ENCODE measurements around the gene NELFA.

Gene NELFA

GRCh38 chr4:2006956-2007653 is 1.7 kb downstream of the NELFA start:
- no peak for TF ChIP-seq FOXP2 (optimal IDR thresholded peaks at IDR 0.05; ENCODE audit: borderline replicate concordance, extremely low read depth, extremely low read length, insufficient read depth)
- no peak for TF ChIP-seq POLR2AphosphoS5 (IDR thresholded peaks at IDR 0.05; ENCODE audit: low read depth, low read length)
- no peak for TF ChIP-seq TAF1 (IDR thresholded peaks at IDR 0.05; ENCODE audit: borderline replicate concordance, insufficient read depth, low read length)
- no peak for TF ChIP-seq SIN3A (IDR thresholded peaks at IDR 0.05; ENCODE audit: borderline replicate concordance, insufficient read depth, low read length)
- TF ChIP-seq REST (IDR thresholded peaks at IDR 0.05; ENCODE audit: insufficient read depth in 1 of 2, low read depth in 2 of 2, low read length in 2 of 2) = no peak

GRCh38 chr4:2006367-2006766 is 2.4 kb downstream of the NELFA start:
- TF ChIP-seq POLR2AphosphoS5 (IDR thresholded peaks at IDR 0.05; ENCODE audit: low read depth, low read length) (no peak), TAF1 (IDR thresholded peaks at IDR 0.05; ENCODE audit: borderline replicate concordance, insufficient read depth, low read length) (no peak), REST (IDR thresholded peaks at IDR 0.05; ENCODE audit: insufficient read depth in 1 of 2, low read depth in 2 of 2, low read length in 2 of 2) (no peak), SIN3A (IDR thresholded peaks at IDR 0.05; ENCODE audit: borderline replicate concordance, insufficient read depth, low read length) (no peak), FOXP2 (optimal IDR thresholded peaks at IDR 0.05; ENCODE audit: borderline replicate concordance, extremely low read depth, extremely low read length, insufficient read depth) (no peak)

GRCh38 chr4:1998296-1998695 is 10.5 kb downstream of the NELFA start:
- TF ChIP-seq TAF1 (IDR thresholded peaks at IDR 0.05; ENCODE audit: borderline replicate concordance, insufficient read depth, low read length) (no peak), POLR2AphosphoS5 (IDR thresholded peaks at IDR 0.05; ENCODE audit: low read depth, low read length) (no peak), SIN3A (IDR thresholded peaks at IDR 0.05; ENCODE audit: borderline replicate concordance, insufficient read depth, low read length) (no peak)

- no peak for TF ChIP-seq POLR2AphosphoS5 (IDR thresholded peaks at IDR 0.05; ENCODE audit: low read depth, low read length)
- no peak for TF ChIP-seq REST (IDR thresholded peaks at IDR 0.05; ENCODE audit: insufficient read depth in 1 of 2, low read depth in 2 of 2, low read length in 2 of 2)
- TF ChIP-seq TAF1 (IDR thresholded peaks at IDR 0.05; ENCODE audit: borderline replicate concordance, insufficient read depth, low read length) = no peak
- TF ChIP-seq SIN3A (IDR thresholded peaks at IDR 0.05; ENCODE audit: borderline replicate concordance, insufficient read depth, low read length) = no peak
- TF ChIP-seq FOXP2 (optimal IDR thresholded peaks at IDR 0.05; ENCODE audit: borderline replicate concordance, extremely low read depth, extremely low read length, insufficient read depth) = no peak
Observed at GRCh38 chr4:1997712-1998111, 11.1 kb downstream of the NELFA start.

- TF ChIP-seq REST (IDR thresholded peaks at IDR 0.05; ENCODE audit: insufficient read depth in 1 of 2, low read depth in 2 of 2, low read length in 2 of 2) = no peak
- TF ChIP-seq FOXP2 (optimal IDR thresholded peaks at IDR 0.05; ENCODE audit: borderline replicate concordance, extremely low read depth, extremely low read length, insufficient read depth) = no peak
- TF ChIP-seq POLR2AphosphoS5 (IDR thresholded peaks at IDR 0.05; ENCODE audit: low read depth, low read length) = no peak
- TF ChIP-seq TAF1 (IDR thresholded peaks at IDR 0.05; ENCODE audit: borderline replicate concordance, insufficient read depth, low read length) = no peak
- no peak for TF ChIP-seq SIN3A (IDR thresholded peaks at IDR 0.05; ENCODE audit: borderline replicate concordance, insufficient read depth, low read length)
Observed at GRCh38 chr4:1996866-1997611, 11.7 kb downstream of the NELFA start.

Data from PFSK-1 (cell line).